Measurements from ENCODE around the gene HEMK1.
A peak's percentile ranks its signal among the peaks of the same experiment; 100 is the strongest.

HEMK1 gene

GRCh38 chr3:50568947-50569749, at the start of gene HEMK1:
TSS of gene HEMK1 (plus strand) at chr3:50569522. CDS start at chr3:50571105, 1,583 bp downstream.
- DNase-seq, result peak; percentile 92

- no peak for DNase-seq
These were observed 48.5 kb upstream of the HEMK1 start for GRCh38 chr3:50520849-50521248.

GRCh38 chr3:50521572-50521971, 47.8 kb upstream of the HEMK1 start:
- no peak for DNase-seq

DNA sequence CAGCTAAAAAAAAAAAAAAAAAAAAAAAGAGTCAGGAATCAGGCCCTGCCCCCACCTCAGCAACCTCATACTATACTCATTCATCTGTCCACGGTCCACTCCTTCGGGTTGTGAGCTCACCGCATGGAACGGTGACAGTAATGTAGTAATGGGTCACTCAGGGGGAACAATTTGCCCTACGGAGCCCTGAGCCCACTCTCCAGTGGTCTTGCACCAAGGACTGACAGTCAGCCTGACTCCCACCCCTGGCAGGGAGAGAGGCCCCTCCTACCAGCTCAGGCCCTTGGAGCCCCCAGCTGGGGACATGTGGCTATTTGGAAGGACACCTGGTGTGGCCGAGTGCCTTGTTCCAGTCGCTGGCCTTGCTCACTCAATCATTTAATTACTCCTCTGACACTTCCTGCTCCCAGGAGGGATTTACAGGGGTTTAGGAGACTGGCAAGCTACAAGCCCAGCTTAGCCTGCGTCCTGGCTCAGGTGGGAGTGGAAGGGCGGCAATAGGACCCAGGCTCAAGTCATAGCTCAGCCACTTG, 46.0 kb upstream of the HEMK1 start:
- DNase-seq, result no peak

DNA sequence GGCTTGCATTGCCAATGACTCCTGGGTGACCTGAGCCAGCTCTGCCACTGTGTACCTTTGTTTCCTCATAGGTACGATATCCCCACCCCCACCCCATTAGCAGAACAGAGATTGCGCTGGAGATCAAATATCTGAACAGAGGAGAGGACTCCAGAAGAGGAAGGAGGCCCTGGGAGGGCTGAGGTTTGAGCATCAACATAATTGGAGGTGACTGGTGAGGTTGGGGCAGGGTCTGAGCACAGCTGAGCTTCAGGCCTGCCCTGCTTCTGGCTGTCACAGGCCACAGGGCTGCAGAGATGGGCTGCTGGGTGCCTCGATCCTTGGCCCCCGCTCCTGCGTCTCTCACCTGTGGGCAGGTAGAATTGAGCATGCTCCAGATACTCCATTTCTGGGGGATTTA, 44.6 kb upstream of the HEMK1 start:
- DNase-seq, result no peak

- DNase-seq, result no peak
These were observed 44.0 kb upstream of the HEMK1 start for GRCh38 chr3:50525191-50525910.

DNA sequence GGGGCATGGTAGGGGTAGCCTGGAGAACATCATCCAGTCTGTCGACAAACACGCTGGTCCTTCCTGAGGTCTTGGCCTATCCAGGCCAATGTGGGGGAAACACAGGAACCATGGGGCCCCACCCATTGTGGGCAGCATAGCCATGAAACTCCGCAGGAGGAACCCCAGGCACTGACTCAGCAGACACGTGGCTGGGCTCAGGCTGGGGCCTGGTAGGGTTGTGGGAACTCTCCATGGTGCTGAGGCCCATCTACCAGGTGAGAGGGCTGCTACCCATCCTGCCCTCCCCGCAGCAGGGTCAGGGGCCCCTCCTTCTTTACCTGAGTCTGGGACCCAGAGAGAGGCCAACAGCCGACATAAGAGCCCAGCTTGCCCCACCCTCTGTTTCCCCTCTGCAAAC, 43.3 kb upstream of the HEMK1 start:
- DNase-seq, result peak; percentile 51

DNA sequence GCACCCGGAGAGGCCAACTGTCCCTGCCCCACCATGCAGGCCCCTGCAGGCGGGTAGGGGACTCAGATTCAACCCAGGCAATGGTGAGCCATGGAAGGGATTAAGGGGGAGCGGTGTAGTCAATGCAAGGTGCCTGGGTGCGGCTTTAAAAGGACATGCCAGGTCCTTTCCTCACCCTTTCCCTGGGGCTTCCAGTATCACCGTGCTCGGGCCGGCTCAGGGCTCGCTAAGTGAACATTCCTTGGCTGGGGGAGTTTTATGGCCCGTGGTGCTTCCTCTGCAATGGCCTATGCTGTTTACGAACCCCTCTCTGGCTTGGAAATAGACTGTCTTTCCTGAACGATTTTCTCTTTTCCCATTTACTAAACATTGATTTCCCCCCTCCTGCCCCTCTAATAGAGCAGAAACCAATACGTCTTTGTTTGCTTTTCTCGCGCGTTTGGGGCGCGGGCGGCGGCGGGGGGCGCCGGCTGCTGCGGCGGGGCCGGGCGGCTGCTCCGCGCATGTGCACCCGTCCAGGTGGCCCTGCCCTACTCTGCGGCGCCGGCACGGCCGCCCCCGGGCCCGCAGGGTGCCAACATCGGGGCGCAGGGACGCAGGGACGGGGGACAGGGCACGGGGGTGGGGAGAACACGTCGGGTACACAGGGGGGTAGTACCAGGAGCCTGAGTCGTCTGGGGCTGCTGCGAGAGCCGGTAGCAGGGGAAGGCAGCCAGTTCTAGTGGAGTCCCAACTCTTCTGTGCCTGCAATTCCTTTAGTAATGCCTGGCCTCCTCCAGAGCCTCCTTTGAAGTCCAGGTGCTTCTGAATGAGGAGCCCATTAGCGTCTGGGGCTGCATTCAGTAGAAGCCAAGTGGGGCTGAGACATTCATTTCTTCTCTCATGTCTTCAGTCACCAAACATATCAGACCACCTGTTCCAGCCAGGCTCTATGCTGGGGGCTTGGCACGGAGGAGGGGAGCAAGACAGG, 39.0 kb upstream of the HEMK1 start:
- no peak for DNase-seq

- no peak for DNase-seq
These were observed 38.1 kb upstream of the HEMK1 start for GRCh38 chr3:50531201-50531600.

- DNase-seq, result no peak
These were observed 37.1 kb upstream of the HEMK1 start for GRCh38 chr3:50532062-50532705.

DNA sequence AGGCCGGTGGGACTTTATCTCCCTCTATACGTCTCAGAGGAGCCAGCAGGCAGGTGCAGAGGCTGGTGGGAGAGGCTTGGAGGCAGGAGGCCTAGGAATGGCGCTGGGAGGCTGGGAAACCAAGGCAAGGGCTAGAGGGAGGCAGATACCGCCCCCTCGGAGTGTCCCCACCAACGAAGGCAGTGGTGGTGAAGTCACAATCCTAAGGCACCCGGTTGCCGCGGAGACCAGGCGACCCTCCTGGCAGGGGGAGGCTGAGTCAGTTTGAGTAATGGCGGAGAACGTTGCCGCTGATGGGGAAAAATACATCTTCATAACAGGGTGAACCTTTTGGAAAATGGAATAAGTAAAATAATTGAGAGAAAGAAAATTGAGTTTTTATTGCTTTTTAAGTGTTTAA, 36.0 kb upstream of the HEMK1 start:
- no peak for DNase-seq

GRCh38 chr3:50533807-50534461, 35.4 kb upstream of the HEMK1 start:
- DNase-seq, result no peak

GRCh38 chr3:50534681-50535330, 34.5 kb upstream of the HEMK1 start:
- no peak for DNase-seq

GRCh38 chr3:50536471-50537180, 32.7 kb upstream of the HEMK1 start:
- DNase-seq, result no peak

DNA sequence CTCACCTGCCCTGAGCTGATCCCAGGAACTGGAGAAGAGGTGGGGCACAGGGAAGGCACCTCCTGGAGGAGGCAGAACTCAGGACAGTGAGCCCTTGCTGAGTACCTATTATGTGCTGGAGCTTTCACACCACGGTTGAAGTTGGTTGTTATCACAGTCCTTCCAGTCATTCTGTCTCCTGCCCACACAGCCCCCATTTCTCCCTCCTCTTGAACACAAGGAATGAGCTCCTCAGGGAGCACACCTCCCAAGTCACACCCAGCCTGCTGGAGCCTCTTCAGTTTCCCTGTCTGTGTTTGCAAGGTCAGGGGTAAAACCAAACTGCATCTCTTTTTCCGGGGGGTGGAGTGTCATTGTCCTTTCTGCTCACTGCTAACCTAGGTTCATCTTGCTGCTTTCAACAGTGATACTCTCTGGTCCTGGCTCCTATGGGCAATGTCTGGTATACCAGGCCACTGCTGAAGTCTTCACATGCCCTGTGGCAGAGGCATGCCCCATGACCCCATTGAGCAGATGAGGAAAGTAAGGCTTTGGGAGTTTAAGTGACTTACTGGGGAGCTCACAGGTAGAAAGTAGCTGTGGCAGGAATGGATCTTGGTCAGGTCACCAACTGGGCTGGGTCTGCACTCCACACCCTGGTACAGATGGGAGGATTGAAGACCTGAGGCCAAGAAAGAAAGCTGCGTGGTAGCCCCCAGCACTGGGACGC, 31.7 kb upstream of the HEMK1 start:
- no peak for DNase-seq

- DNase-seq, result no peak
These were observed 29.7 kb upstream of the HEMK1 start for GRCh38 chr3:50539356-50540286.

GRCh38 chr3:50542177-50543034, 26.9 kb upstream of the HEMK1 start:
- peak; percentile 41 for DNase-seq

DNA sequence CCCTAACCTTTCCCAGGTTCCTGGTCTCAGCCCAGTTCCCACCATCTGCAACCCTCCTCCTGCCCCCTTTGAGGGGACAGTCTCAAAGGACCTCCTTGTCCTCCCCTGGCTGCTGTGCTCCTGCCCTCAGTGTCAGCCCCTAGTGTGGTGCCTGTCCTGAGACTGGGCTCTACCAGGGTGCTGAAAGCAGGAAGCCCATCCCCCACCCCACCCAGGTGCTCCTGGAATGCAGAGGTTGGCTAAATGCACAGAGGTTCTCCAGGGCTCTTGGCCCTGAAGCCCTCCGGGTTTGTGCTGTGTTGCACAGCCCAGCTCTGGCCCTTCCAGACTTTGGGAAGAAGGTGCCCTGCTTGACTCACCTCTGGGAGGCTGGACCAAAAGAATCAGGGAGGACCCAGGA, 23.5 kb upstream of the HEMK1 start:
- DNase-seq, result no peak
